Right lobe of liver (tissue), 4 donors: ENCODE results near the gene TIPIN.
"Not testable (repeated sequence)": the region's sequence is repeated elsewhere in the genome, so short reads cannot be mapped to it uniquely, and the experiment has no call there.

Source experiments
- CTCF ChIP-seq, 4 donors: fragments of 200-600 bp in 3 of 4; fragments of 450-650 bp in 1 of 4; IDR thresholded peaks; one replicate each; pipeline versions ENCODE4 v1.5.1 to v1.8.0; 2016 to 2022; ENCODE audit warnings: antibody characterized with exemption in 4 of 4, mild to moderate bottlenecking in 2 of 4
- POLR2A ChIP-seq: fragments of 450-650 bp; IDR thresholded peaks from one replicate; pipeline ENCODE4 v1.6.1; 2017; ENCODE audit warnings: antibody characterized with exemption, mild to moderate bottlenecking
- donor health status: DM: no; HTN: no; CAD: no.
- donor health status: DM: no; HTN: no; CAD: no.
- donor health status: DM: no; HTN: yes; CAD: no.

- TF ChIP-seq CTCF (IDR thresholded peaks at IDR 0.05); POLR2A: not testable (repeated sequence)
These were observed 36.6 kb upstream of the TIPIN start for GRCh38 chr15:66393037-66393436.
